Airway epithelial cell (primary cell): ENCODE data around the gene VPS36. TPM values are rescaled to one million over a fixed set of nuclear protein-coding genes. Genes with fewer than 3 reads are reported as not detected.

Source experiments
- total RNA-seq: library from RNA; depleted of rRNA; stranded (reverse); fragments of >200 nt; gene quantifications from 2 replicates; pipeline ENCODE4 v1.2.3, GENCODE V29; 2015

Gene VPS36
- 15.9 and 19.9 TPM in 2 replicates for total RNA-seq

DNA sequence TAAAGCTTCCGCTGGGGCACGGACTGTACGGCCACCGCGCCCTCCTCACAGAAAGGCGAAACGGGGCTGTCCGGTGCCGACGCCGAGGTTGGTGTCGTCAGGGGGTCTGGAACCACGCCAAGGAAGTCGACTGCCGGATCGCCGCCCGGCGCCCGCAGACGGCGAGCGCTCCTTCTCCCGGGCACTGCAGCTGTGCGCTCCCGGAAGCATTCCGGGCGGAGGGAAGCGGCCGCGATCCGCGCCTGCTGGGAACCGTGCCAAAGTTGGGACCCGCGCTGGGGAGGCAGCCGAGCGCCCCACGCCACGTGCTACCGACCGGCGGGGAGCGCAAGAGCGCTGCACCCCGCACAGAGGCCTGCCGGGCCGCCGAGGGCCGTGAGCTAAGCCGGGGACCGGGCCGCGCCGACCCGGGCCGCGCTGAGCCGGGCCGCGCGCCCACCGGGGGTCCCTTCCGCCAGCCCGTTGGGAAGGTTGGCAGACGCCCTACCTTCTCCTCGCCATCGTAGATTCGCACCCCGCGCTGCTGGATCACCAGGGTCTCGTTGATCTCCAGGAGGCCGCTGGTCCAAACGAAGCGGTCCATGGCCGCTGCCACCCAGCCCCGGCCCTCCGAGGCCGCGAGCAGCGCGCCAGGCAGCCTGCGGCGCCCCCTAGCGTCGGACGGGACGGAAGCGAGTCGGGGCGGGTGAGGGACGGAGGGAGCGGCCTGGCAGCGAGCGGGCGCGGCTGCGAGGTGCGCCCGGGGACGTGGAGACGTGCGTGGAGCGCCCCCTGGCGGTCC lies at the start of gene VPS36:
VPS36 (minus strand) TSS at position 623 of the 781 bp plus-strand sequence; CDS start at position 583, 40 bp downstream.

DNA sequence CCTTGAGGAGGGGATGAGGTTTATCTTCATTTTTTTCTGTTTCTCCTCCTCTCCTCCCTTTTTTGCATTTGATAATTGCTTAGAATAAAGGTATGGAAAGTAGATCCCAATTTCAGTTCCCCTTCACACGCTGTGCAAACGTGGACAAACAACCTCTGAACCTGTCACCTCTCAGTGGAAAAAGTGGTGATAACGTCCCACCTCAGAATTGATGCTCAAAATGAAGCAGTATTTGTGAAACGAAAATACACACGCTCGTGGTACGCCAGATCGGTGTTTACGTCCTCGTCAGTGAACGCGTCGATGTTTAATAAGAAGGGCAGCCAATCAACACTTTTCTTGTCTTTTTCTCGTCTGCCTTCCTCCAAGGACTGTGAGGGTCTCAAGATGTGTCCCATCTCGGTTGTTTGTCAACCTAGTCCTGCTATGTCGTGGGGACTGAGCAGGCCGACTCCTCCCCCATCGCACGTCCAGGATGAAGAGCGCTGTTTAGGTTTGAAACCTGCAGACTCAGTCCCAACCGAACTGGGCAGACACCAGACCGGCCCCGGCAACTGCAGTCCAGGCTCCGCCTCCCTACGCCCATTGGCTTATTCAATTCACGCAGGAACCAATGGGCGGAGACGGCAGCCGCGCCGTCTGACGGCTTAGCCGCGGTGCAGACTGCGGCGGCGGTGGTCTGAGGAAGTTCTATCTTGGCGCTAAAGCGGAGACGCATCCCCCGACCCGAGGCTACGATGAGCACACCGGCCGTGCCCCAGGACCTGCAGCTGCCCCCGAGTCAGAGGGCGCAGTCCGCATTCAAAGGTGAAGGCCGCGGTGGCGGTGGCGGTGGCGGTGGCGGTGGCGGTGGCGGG lies 4.6 kb upstream of the VPS36 start, which contains the start of gene CKAP2:
CKAP2 (plus strand) TSS at position 659 of the 857 bp plus-strand sequence; CDS start at position 738, 79 bp downstream.

DNA sequence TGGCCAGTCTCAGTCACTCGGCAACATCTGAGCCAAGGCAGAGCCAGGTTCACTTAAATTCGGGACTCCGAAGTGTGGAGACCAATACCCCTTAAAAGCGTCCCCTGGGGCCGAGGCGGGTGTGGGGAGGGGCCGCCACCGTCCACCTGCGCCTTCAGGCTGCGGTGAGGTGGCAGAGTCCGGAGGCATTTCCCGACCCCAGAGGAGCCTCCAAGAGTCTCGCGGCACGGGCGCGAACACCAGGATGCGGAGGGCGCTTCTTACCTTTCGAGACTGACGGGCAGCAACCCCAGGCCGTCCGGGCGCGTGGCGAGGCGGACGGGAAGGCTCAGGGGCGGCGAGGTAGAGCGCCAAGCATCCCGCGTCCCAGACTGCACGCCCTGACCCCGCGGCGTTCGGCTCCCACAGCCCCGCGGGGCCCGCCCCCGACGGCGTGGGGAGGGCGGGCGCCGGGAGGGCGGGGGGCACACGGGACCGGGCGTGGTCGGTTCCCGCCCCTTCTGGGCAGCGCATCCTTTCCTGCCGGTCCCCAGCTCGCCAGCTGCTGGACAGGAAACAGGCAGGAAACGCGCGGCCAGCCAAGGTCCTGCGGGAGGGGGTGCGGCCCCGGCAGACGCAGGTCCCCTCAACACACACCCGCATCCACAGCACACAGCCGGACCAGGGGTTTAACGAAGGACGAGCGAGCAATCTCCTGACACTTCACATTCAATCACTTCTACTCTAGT lies 44.5 kb downstream of the VPS36 start, which contains the start of gene THSD1:
THSD1 (minus strand) TSS at position 406 of the 728 bp plus-strand sequence. CDS start 3,572 bp downstream, outside the sequence.

Other genes starting within 250 kb of the VPS36 start
- 7.9 and 9.4 TPM in 2 replicates for gene THSD1, start 44.5 kb downstream of the VPS36 start, total RNA-seq
- 27.3 and 36.3 TPM in 2 replicates for gene CKAP2, start 4.8 kb upstream of the VPS36 start, total RNA-seq
- gene HNRNPA1L2, start 191.8 kb upstream of the VPS36 start, total RNA-seq, result 1.8 and 2.5 TPM in 2 replicates
- 29.8 and 46.5 TPM in 2 replicates for gene SUGT1, start 202.2 kb upstream of the VPS36 start, total RNA-seq